Nephron progenitor cell (in vitro differentiated cells): Measurements from ENCODE around the gene ACKR2.

Experiments used
- DNase-seq: peaks from one replicate; pipeline ENCODE4 v3.0.0; 2021
- H3K27ac Mint-ChIP-seq: 2 replicates; pipeline ENCODE4 v1.8.0; 2021; ENCODE audit warnings: mild to moderate bottlenecking, moderate library complexity, mixed read lengths
- H3K27me3 Mint-ChIP-seq: 2 replicates; pipeline ENCODE4 v1.8.0; 2021; ENCODE audit warnings: mild to moderate bottlenecking, low read depth, mixed read lengths; ENCODE audit not compliant: poor library complexity
- H3K36me3 Mint-ChIP-seq: 2 replicates; pipeline ENCODE4 v1.8.0; 2021; ENCODE audit warnings: low read depth, mixed read lengths
- H3K4me1 Mint-ChIP-seq: 2 replicates; pipeline ENCODE4 v1.8.0; 2021; ENCODE audit warnings: mixed read lengths
- H3K4me3 Mint-ChIP-seq: 2 replicates; pipeline ENCODE4 v1.8.0; 2021; ENCODE audit warnings: mild to moderate bottlenecking, moderate library complexity, mixed read lengths
- H3K9me3 Mint-ChIP-seq: 2 replicates; pipeline ENCODE4 v1.8.0; 2021; ENCODE audit warnings: mild to moderate bottlenecking, moderate library complexity, mixed read lengths
- TF ChIP-seq, protein P1 (sequence below): fragments of 200-600 bp; sonication (generic); IDR thresholded peaks from 2 replicates; pipeline ENCODE4 v1.5.0; 2021; ENCODE audit warnings: antibody characterized with exemption

ACKR2 gene

DNA sequence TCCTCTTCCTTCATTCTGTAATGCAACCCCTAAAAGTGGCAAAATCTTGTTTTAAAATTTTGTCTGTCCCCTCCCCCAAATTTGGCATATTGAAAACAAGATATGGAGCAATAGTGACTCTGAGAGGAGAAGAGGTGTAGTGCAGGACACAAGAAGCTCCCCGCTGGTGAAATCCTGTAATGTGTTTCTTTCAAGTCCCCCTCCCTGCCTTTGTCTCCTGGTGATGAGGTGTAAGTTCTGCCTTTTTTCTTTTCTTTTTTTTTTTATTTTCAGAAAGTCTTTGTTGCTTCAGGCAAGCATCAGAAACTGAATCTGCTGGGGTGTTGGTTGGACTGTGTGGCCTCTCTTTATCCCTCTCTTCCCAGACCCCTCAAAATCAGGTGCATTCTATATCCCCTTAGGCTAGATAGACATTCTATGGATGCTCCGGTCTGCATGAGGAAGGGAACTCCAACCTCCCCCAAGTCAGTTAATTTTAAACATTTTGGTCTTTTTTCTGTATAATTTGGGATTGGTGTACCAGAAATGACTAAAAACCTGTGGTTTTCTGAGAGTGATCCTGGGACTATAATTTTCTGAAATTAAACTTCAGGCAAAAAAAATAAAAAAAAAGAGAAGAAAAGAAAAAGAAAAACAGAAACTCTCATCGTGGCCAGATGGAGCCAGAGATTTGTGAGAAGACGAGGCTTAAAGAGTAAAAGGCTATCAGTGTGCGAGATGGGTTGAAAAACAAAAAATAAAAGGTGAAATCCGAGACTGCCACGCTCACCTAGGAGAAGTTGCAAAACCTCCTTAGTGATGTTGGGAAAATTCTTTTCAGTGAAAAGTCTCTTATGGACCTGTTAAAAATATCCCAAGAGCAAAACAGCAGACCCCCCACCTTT, 21.4 kb downstream of the ACKR2 start:
- Mint-ChIP-seq H3K27me3 (no peaks in the 10 kb centered on the region), H3K36me3 (no peaks in the 10 kb centered on the region), H3K27ac (no peak overlapping the region), H3K4me3 (peak overlapping the region; percentile 12), H3K4me1 (peaks cover 17% of the 10 kb centered on the region), H3K9me3 (no peaks in the 10 kb centered on the region)
- TF ChIP-seq, protein P1, sequence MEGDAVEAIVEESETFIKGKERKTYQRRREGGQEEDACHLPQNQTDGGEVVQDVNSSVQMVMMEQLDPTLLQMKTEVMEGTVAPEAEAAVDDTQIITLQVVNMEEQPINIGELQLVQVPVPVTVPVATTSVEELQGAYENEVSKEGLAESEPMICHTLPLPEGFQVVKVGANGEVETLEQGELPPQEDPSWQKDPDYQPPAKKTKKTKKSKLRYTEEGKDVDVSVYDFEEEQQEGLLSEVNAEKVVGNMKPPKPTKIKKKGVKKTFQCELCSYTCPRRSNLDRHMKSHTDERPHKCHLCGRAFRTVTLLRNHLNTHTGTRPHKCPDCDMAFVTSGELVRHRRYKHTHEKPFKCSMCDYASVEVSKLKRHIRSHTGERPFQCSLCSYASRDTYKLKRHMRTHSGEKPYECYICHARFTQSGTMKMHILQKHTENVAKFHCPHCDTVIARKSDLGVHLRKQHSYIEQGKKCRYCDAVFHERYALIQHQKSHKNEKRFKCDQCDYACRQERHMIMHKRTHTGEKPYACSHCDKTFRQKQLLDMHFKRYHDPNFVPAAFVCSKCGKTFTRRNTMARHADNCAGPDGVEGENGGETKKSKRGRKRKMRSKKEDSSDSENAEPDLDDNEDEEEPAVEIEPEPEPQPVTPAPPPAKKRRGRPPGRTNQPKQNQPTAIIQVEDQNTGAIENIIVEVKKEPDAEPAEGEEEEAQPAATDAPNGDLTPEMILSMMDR = peak; percentile 46
- no peak for DNase-seq

DNA sequence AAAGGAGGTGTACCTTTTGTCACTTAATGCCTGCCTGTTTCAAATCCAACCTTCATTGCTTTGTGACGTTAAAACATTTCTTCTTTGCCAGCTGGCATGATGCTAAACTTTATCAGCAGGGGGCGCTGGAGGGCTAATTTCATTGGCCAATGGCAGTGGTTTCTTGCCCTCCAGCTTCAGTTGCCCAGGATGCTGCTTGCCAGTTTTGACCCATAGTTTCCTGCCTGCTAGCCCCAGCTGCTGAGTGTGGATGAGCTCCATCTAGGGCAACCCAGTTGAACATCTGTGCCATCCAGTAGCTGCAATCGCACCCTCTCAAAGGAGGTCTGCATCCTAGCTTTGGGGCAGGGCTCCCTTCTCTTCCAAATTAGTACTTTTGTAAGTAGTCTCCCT, 22.1 kb downstream of the ACKR2 start:
- H3K27ac Mint-ChIP-seq = no peak overlapping the region
- no peaks in the 10 kb centered on the region for H3K36me3 Mint-ChIP-seq
- TF ChIP-seq, protein P1 = peak; percentile 78
- peaks cover 2% of the 10 kb centered on the region for H3K27me3 Mint-ChIP-seq
- H3K4me1 Mint-ChIP-seq = peaks cover 17% of the 10 kb centered on the region
- H3K9me3 Mint-ChIP-seq = no peaks in the 10 kb centered on the region
- no peak overlapping the region for H3K4me3 Mint-ChIP-seq
- DNase-seq = peak; percentile 84

DNA sequence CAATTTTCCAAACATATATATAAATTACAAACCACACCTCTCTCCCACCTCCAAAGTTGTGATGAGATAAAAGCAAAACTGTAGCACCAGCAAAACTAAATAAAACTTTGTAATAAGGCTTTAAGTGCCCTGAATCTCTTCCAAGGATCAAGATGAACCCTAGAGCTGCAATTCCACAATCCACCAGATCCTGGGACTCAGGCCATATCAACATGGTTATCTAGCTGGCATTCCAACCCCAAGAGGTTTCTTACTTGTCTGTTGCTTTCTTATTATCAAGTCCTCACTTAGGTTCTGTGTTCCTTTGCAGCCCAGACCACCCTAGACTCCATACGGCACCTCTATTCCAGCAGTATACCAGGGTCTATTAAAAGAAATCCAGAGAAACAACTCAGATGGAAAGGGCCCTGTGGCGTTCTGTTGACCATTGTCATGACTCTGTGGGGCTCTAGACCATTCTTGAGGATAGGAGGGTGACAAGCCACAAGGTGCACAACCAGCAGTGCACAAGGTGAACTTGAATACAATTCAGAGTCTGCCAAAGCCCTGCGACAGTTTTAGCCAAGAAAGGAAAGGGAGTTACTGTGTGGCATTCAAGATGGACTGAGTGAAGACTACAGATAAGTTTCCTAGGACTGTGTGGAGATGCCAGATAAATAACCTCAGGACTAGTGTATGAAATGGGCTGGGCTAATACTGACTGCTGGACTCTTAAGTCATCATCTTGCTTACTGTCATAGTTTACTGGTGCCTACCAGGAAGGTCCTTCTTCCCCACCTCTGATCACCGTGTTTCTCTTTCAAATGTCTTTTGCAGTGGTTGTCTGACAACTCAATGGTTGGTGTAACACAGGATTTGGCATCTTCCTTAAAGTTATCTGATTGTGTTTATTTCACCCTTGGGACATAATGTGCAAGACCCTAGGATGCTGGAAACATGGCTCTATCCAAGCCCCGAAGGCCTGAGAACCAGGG, 27.2 kb downstream of the ACKR2 start:
- DNase-seq = no peak
- no peak overlapping the region for H3K4me3 Mint-ChIP-seq
- peaks cover 22% of the 10 kb centered on the region for H3K27me3 Mint-ChIP-seq
- TF ChIP-seq, protein P1 = no peak
- peak overlapping the region; percentile 40 for H3K27ac Mint-ChIP-seq
- no peaks in the 10 kb centered on the region for H3K36me3 Mint-ChIP-seq
- H3K9me3 Mint-ChIP-seq = no peaks in the 10 kb centered on the region
- H3K4me1 Mint-ChIP-seq = peaks cover 11% of the 10 kb centered on the region

DNA sequence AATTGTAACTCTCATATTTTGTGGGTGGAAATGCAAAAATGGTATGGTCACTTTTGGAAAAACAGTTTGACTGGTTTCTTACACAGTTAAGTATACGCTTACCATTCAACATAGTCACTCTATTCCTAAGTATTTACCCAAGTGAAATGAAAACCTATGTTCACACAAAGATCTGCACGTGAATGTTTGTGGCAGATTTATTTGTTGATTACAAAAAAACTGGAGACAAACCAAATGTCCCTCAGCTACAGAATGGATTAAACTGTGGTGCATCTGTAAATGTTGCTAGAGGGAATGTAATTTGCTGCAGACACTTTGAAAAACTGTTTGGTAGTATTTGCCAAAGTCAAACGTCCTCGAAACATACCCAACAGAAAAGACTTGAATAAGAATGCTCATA, 29.3 kb downstream of the ACKR2 start:
- Mint-ChIP-seq H3K27me3 (peaks cover 26% of the 10 kb centered on the region), H3K4me3 (no peak overlapping the region), H3K9me3 (no peaks in the 10 kb centered on the region), H3K36me3 (no peaks in the 10 kb centered on the region), H3K27ac (no peak overlapping the region), H3K4me1 (peaks cover 10% of the 10 kb centered on the region)
- TF ChIP-seq, protein P1 = no peak
- no peak for DNase-seq

GRCh38 chr3:42839616-42840015, 30.4 kb downstream of the ACKR2 start:
- Mint-ChIP-seq H3K36me3 (no peaks in the 10 kb centered on the region), H3K4me3 (no peak overlapping the region), H3K27ac (no peak overlapping the region), H3K4me1 (peaks cover 10% of the 10 kb centered on the region), H3K9me3 (no peaks in the 10 kb centered on the region), H3K27me3 (peaks cover 29% of the 10 kb centered on the region)
- TF ChIP-seq, protein P1 = peak; percentile 65
- peak; percentile 34 for DNase-seq
